Hindlimb muscle (tissue), 1 donor: ENCODE data around the gene JPH2. TPM values are rescaled to one million over a fixed set of nuclear protein-coding genes. Genes with fewer than 3 reads are reported as not detected.

Source experiments
- polyA plus RNA-seq: library from polyadenylated mRNA; unstranded; fragments of 120-200 nt; gene quantifications from one replicate; pipeline ENCODE4 v1.2.1, GENCODE V29; 2013; ENCODE audit not compliant: insufficient read length

JPH2 gene
- polyA plus RNA-seq, 1 donor = 127 TPM

Other genes starting within 250 kb of the JPH2 start
- 29.5 TPM for gene OSER1, start 23.6 kb upstream of the JPH2 start, polyA plus RNA-seq
- gene GDAP1L1, start 60.1 kb upstream of the JPH2 start, polyA plus RNA-seq = 0.30 TPM
- 7.2 TPM for gene FITM2, start 124.0 kb upstream of the JPH2 start, polyA plus RNA-seq
- not detected for gene R3HDML, start 149.9 kb upstream of the JPH2 start, polyA plus RNA-seq
- gene HNF4A, start 168.5 kb upstream of the JPH2 start, polyA plus RNA-seq = 0.04 TPM